Neuronal stem cell (in vitro differentiated cells): ENCODE data around the gene FCRL6.

ENCODE experiments used
- DNase-seq: peaks from one replicate; pipeline ENCODE4 v3.0.0-alpha.2; 2013; ENCODE audit warnings: low spot score
- H2AFZ ChIP-seq: one replicate; pipeline ENCODE4 v1.6.1; 2013; ENCODE audit warnings: mild to moderate bottlenecking, low read length, inconsistent platforms
- H2AK5ac ChIP-seq: 2 replicates; pipeline ENCODE4 v1.6.1; 2013; ENCODE audit warnings: low read depth, mild to moderate bottlenecking, inconsistent platforms, low read length, moderate library complexity, mixed read lengths
- H2BK120ac ChIP-seq: 2 replicates; pipeline ENCODE4 v1.6.1; 2013; ENCODE audit warnings: low read depth, mild to moderate bottlenecking, inconsistent platforms, low read length, moderate library complexity, mixed read lengths
- H2BK12ac ChIP-seq: one replicate; pipeline ENCODE4 v1.6.1; 2013; ENCODE audit warnings: low read length, inconsistent platforms
- H2BK15ac ChIP-seq: 2 replicates; pipeline ENCODE4 v1.6.1; 2013; ENCODE audit warnings: mild to moderate bottlenecking, low read length, inconsistent platforms, mixed read lengths
- H2BK5ac ChIP-seq: one replicate; pipeline ENCODE4 v1.6.1; 2013; ENCODE audit warnings: inconsistent platforms, mild to moderate bottlenecking, low read length, moderate library complexity
- H3K14ac ChIP-seq: one replicate; pipeline ENCODE4 v1.6.1; 2013; ENCODE audit warnings: low read length, inconsistent platforms
- H3K18ac ChIP-seq: 2 replicates; pipeline ENCODE4 v1.6.1; 2013; ENCODE audit warnings: low read length, inconsistent platforms
- H3K23ac ChIP-seq: 2 replicates; pipeline ENCODE4 v1.6.1; 2013; ENCODE audit warnings: low read depth, mild to moderate bottlenecking, mixed read lengths, low read length, inconsistent platforms; ENCODE audit not compliant: poor library complexity
- H3K27ac ChIP-seq: replicated peaks from 3 replicates; pipeline ENCODE4 v1.5.1; 2013; ENCODE audit warnings: low read length, inconsistent platforms
- H3K27me3 ChIP-seq, 3 experiments: 2 replicates each; pipeline ENCODE4 v1.6.1; 2013; ENCODE audit warnings: low read length in 3 of 3, mild to moderate bottlenecking in 2 of 3, inconsistent platforms in 1 of 3, low read depth in 1 of 3, mixed read lengths in 1 of 3, moderate library complexity in 1 of 3; ENCODE audit not compliant: control insufficient read depth in 3 of 3, insufficient read depth in 3 of 3
- H3K36me3 ChIP-seq, 2 donors: replicated peaks in 1 of 2; 2 replicates each; pipeline ENCODE4 v1.6.1; 2013; ENCODE audit warnings: low read length in 2 of 2; ENCODE audit not compliant: control insufficient read depth in 2 of 2, insufficient read depth in 2 of 2
- H3K4ac ChIP-seq: 2 replicates; pipeline ENCODE4 v1.6.1; 2013; ENCODE audit warnings: inconsistent platforms, mild to moderate bottlenecking, low read length, moderate library complexity
- H3K4me1 ChIP-seq, 2 donors: 1 replicate in 1 of 2; 2 replicates in 1 of 2; pipeline ENCODE4 v1.6.1; 2013; ENCODE audit warnings: low read length in 2 of 2, low read depth in 1 of 2; ENCODE audit not compliant: control insufficient read depth in 2 of 2, insufficient read depth in 1 of 2
- H3K4me2 ChIP-seq: one replicate; pipeline ENCODE4 v1.6.1; 2013; ENCODE audit warnings: mild to moderate bottlenecking, low read length, inconsistent platforms; ENCODE audit not compliant: insufficient read depth, poor library complexity, severe bottlenecking
- H3K4me3 ChIP-seq, 2 donors: 2 replicates each; pipeline ENCODE4 v1.5.1; 2013; ENCODE audit warnings: low read length in 2 of 2, mild to moderate bottlenecking in 2 of 2, inconsistent platforms in 1 of 2, moderate library complexity in 1 of 2
- H3K79me1 ChIP-seq: one replicate; pipeline ENCODE4 v1.6.1; 2013; ENCODE audit warnings: low read depth, mild to moderate bottlenecking, inconsistent platforms, low read length, moderate library complexity
- H3K9ac ChIP-seq: one replicate; pipeline ENCODE4 v1.6.1; 2013; ENCODE audit warnings: mild to moderate bottlenecking, low read depth, low read length, inconsistent platforms; ENCODE audit not compliant: poor library complexity
- H3K9me3 ChIP-seq, 2 donors: replicated peaks in 1 of 2; 2 replicates each; pipeline versions ENCODE3 to v1.6.1; 2013; ENCODE audit warnings: low read length in 2 of 2, mild to moderate bottlenecking in 2 of 2, inconsistent platforms in 1 of 2, low read depth in 1 of 2, mixed read lengths in 1 of 2, moderate library complexity in 1 of 2; ENCODE audit not compliant: control insufficient read depth in 2 of 2, insufficient read depth in 1 of 2
- H4K8ac ChIP-seq: one replicate; pipeline ENCODE4 v1.6.1; 2013; ENCODE audit warnings: low read depth, mild to moderate bottlenecking, inconsistent platforms, low read length, moderate library complexity
- H4K91ac ChIP-seq: one replicate; pipeline ENCODE4 v1.6.1; 2013; ENCODE audit warnings: low read length, low read depth, mild to moderate bottlenecking, inconsistent platforms; ENCODE audit not compliant: poor library complexity
- whole genome bisulfite sequencing, 2 donors: extraction: QIAGEN DNeasy Blood & Tissue Kit; methylation state at CpG; one replicate each; pipeline ENCODE4 v1.1.7; 2013; ENCODE audit warnings: missing lambda C conversion rate in 2 of 2, mixed read lengths in 1 of 2; ENCODE audit not compliant: insufficient read length in 2 of 2, insufficient replicate concordance in 1 of 2; ENCODE audit errors: extremely low coverage in 2 of 2; 5-methylcytosine and 5-hydroxymethylcytosine counted together

Gene FCRL6

GRCh38 chr1:159848326-159848725 is 46.2 kb downstream of the FCRL6 start:
- Histone ChIP-seq H3K18ac (no peak overlapping the region), H3K27me3 (peaks cover 0 to 21% (median 3%) of the 10 kb centered on the region in 3 experiments), H2BK12ac (no peak overlapping the region), H2AK5ac (no peak overlapping the region), H3K23ac (no peak overlapping the region), H4K8ac (no peak overlapping the region), H3K4me1 (no peaks in the 10 kb centered on the region), H3K9me3 (no peaks in the 10 kb centered on the region), H3K27ac (no peak overlapping the region), H3K9ac (no peak overlapping the region), H3K4me2 (no peak overlapping the region), H2AFZ (no peak overlapping the region), H3K14ac (peak overlapping the region; percentile 75), H3K4me3 (no peak overlapping the region), H3K4ac (no peak overlapping the region), H2BK15ac (no peak overlapping the region), H2BK5ac (no peak overlapping the region), H2BK120ac (no peak overlapping the region), H3K36me3 (no peaks in the 10 kb centered on the region), H4K91ac (no peak overlapping the region), H3K79me1 (no peaks in the 10 kb centered on the region)
- WGBS, 2 donors: no CpG with 5 or more reads among the region's 3 CpGs
- no peak for DNase-seq

DNA sequence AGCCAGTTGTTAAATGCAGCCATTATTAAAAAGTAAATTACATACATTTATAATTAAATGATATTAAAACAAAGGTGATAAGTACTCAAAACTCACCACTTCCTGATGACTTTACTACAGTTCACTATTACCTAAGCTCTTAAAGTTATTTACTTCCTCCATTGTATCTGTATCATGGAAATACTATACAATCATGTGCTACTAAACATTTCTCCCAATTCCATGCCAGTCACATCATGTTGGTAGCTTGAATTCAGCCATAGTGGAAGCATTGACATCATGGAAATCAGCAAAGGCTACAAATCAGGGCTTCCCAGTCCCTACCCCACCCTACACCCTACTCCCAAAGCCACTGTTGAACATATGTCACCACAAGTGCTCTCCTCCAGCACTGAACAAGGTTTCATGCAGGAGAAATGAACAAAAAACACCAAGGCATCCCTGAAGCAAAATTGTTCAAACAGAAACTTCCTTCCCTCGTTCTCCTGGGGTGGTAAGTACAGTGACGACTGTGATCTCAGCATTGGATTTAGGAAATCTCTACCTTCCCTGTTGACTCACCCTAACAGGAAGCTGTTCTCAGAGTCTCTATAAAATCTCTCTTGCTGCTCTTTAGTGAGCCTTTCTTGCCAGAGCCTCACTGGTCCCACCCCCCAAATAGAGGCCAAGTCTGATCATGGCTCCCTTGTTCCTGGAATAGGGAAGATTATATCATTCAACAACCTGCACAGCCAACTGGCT is 47.6 kb downstream of the FCRL6 start:
- Histone ChIP-seq H3K23ac (no peak overlapping the region), H2AK5ac (no peak overlapping the region), H3K27ac (no peak overlapping the region), H3K36me3 (no peaks in the 10 kb centered on the region), H3K4me1 (peaks cover 0 to 4% of the 10 kb centered on the region in 2 donors), H3K27me3 (peaks cover 3 to 36% (median 16%) of the 10 kb centered on the region in 3 experiments), H3K79me1 (no peaks in the 10 kb centered on the region), H4K91ac (no peak overlapping the region), H2BK120ac (no peak overlapping the region), H3K9ac (no peak overlapping the region), H2BK5ac (no peak overlapping the region), H3K14ac (no peak overlapping the region), H3K4me2 (no peak overlapping the region), H3K4ac (no peak overlapping the region), H3K4me3 (no peak overlapping the region), H2BK15ac (no peak overlapping the region), H3K9me3 (no peaks in the 10 kb centered on the region), H3K18ac (no peak overlapping the region), H2BK12ac (no peak overlapping the region), H4K8ac (no peak overlapping the region), H2AFZ (no peak overlapping the region)
- WGBS, 2 donors: no CpG with 5 or more reads among the region's 2 CpGs
- no peak for DNase-seq

DNA sequence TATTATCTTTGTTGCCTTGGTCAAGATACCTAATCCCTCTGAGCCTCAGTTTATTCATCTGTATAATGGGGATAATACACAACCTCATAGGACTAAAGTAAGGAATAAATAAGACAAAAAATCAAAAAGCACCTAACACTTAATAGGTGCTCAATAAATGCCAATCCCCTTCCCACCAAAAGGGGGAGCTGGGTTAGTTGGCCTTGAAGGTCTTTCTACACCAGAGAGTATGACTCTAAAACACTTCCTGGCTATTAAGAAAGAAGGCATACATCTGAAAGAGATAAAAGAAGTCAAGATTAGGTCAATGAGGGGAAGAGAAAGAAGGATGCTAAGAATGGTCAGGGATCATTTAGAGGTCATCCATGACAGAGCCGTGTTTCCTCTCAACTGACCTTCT is 49.2 kb downstream of the FCRL6 start:
- no peak overlapping the region for H3K4ac ChIP-seq
- H3K9ac ChIP-seq: no peak overlapping the region
- no peak overlapping the region for H3K18ac ChIP-seq
- no peaks in the 10 kb centered on the region for H3K36me3 ChIP-seq
- H3K27ac ChIP-seq: no peak overlapping the region
- no peaks in the 10 kb centered on the region for H3K79me1 ChIP-seq
- H2BK5ac ChIP-seq: no peak overlapping the region
- no peak overlapping the region for H2BK15ac ChIP-seq
- H3K23ac ChIP-seq: no peak overlapping the region
- H3K4me2 ChIP-seq: no peak overlapping the region
- peaks cover 5% of the 10 kb centered on the region in 2 donors for H3K9me3 ChIP-seq
- no peak overlapping the region for H4K91ac ChIP-seq
- H3K27me3 ChIP-seq: peaks cover 7 to 49% (median 32%) of the 10 kb centered on the region in 3 experiments
- H3K4me3 ChIP-seq: no peak overlapping the region
- H2AFZ ChIP-seq: no peak overlapping the region
- no peak overlapping the region for H2AK5ac ChIP-seq
- H3K4me1 ChIP-seq: peaks cover 0 to 4% of the 10 kb centered on the region in 2 donors
- no peak for DNase-seq
- no peak overlapping the region for H2BK12ac ChIP-seq
- WGBS, 2 donors: no CpG with 5 or more reads among the region's 1 CpG
- H3K14ac ChIP-seq: no peak overlapping the region
- H4K8ac ChIP-seq: no peak overlapping the region
- H2BK120ac ChIP-seq: no peak overlapping the region

- H3K4me1 ChIP-seq: peaks cover 0 to 4% of the 10 kb centered on the region in 2 donors
- H3K4me2 ChIP-seq: peak overlapping the region; percentile 79
- H3K4ac ChIP-seq: no peak overlapping the region
- peak overlapping the region; percentile 47 for H2AFZ ChIP-seq
- no CpG with 5 or more reads among the region's 6 CpGs for WGBS, 2 donors
- H2AK5ac ChIP-seq: no peak overlapping the region
- no peak overlapping the region for H2BK5ac ChIP-seq
- no peaks in the 10 kb centered on the region for H3K36me3 ChIP-seq
- H3K9me3 ChIP-seq: peaks cover 5% of the 10 kb centered on the region in 2 donors
- H3K79me1 ChIP-seq: no peaks in the 10 kb centered on the region
- peaks cover 7 to 64% (median 39%) of the 10 kb centered on the region in 3 experiments for H3K27me3 ChIP-seq
- no peak overlapping the region for H3K23ac ChIP-seq
- no peak overlapping the region for H3K4me3 ChIP-seq
- H3K27ac ChIP-seq: no peak overlapping the region
- no peak overlapping the region for H3K9ac ChIP-seq
- H4K91ac ChIP-seq: no peak overlapping the region
- DNase-seq: no peak
- no peak overlapping the region for H3K14ac ChIP-seq
- H3K18ac ChIP-seq: no peak overlapping the region
- H4K8ac ChIP-seq: no peak overlapping the region
- no peak overlapping the region for H2BK12ac ChIP-seq
- no peak overlapping the region for H2BK120ac ChIP-seq
- no peak overlapping the region for H2BK15ac ChIP-seq
These were observed 51.4 kb downstream of the FCRL6 start for GRCh38 chr1:159853417-159854115.
